ENCODE data around the gene BST1. TPM values are rescaled to one million over a fixed set of nuclear protein-coding genes. Genes with fewer than 3 reads are reported as not detected.
A peak's percentile ranks its signal among the peaks of the same experiment; 100 is the strongest.
"Not testable (repeated sequence)": the region's sequence is repeated elsewhere in the genome, so short reads cannot be mapped to it uniquely, and the experiment has no call there.

The BST1 gene
- total RNA-seq, 1 experiment from 2014 or later, result 0.69 TPM

DNA sequence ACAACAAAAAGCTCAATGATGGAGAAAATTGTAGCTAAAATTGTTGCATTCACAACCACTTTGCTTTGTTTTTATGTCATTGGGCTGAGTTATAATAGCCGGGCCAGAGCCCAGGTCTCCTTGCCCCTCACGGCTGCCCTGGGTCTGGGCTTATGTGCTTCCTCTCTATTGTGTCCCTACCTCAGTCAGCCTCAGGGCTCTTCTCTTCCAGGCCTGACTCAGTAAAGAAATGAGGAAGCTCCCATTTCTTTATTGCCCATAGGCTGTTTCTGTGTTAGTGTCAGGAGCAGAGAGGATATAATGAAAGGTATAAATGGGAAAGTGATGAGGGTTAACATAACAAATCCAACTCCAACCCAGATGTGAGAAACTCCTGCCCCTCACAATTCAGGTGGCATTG, 18.0 kb downstream of the BST1 start:
- no peak for TF ChIP-seq EZH2 (IDR thresholded peaks at IDR 0.05; ENCODE audit: low read length, unreplicated experiment)
- no peak for TF ChIP-seq EZH2phosphoT487 (IDR thresholded peaks at IDR 0.05; ENCODE audit: borderline replicate concordance, low read length)
- no peak for TF ChIP-seq CTCF (conservative IDR thresholded peaks at IDR 0.05; ENCODE audit: low read depth, low read length)
- Histone ChIP-seq H3K9ac (ENCODE audit: low read length) (no peak overlapping the region), H3K4me2 (ENCODE audit: low read length) (no peak overlapping the region), H4K20me1 (ENCODE audit: low read length) (no peaks in the 10 kb centered on the region), H3K9me3 (ENCODE audit: low read length) (no peaks in the 10 kb centered on the region), H3K36me3 (ENCODE audit: low read depth, low read length) (no peaks in the 10 kb centered on the region), H3F3A (ENCODE audit: low read length, unreplicated experiment) (no peaks in the 10 kb centered on the region), H3K9me2 (replicated peaks; ENCODE audit: low read length) (no peaks in the 10 kb centered on the region), H3K4me1 (ENCODE audit: insufficient read depth, low read length) (peaks cover 14% of the 10 kb centered on the region), H2AFZ (ENCODE audit: low read length) (no peak overlapping the region), H3K27me3 (ENCODE audit: low read length) (no peaks in the 10 kb centered on the region), H3K79me2 (ENCODE audit: low read length) (no peaks in the 10 kb centered on the region), H3K4me3 (ENCODE audit: low read length) (no peak overlapping the region), H3K27ac (ENCODE audit: low read length) (no peak overlapping the region)
- ATAC-seq, result no peak
- DNase-seq, result no peak
- BruUV-seq (replicated peaks), result no TSS peak
- ChIA-PET POLR2A (ENCODE audit: unreplicated experiment) (no interaction called here), CTCF (no interaction called here)
- intact Hi-C loops (cut with micrococcal nuclease), result no loop called here

DNA sequence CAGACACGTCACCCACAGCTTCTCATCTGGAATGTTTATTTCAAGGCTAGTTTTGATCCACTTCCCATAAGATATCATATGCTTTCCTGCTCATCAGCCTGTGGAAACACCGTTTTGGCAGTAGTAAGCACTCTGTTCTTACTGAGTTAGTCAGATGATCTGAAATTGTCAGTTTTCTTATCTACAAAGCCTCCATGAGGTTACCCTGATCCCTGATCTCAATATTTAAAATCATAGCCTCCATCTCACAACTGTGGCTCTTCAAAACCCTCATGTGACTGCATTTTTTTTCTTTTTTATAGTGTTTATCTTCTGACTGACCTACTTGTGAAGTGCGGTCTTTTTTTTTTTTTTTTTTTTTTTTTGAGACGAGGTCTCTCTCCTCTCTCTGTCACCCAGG, 22.7 kb downstream of the BST1 start:
- intact Hi-C loops (cut with micrococcal nuclease), result no loop called here
- no peaks in the 10 kb centered on the region for H3F3A ChIP-seq (ENCODE audit: low read length, unreplicated experiment)
- H3K27me3 ChIP-seq (ENCODE audit: low read length), result no peaks in the 10 kb centered on the region
- ChIA-PET POLR2A (ENCODE audit: unreplicated experiment) (no interaction called here), CTCF (no interaction called here)
- H3K9me2 ChIP-seq (replicated peaks; ENCODE audit: low read length), result no peaks in the 10 kb centered on the region
- no peak overlapping the region for H3K4me3 ChIP-seq (ENCODE audit: low read length)
- no peaks in the 10 kb centered on the region for H3K79me2 ChIP-seq (ENCODE audit: low read length)
- no TSS peak for BruUV-seq (replicated peaks)
- H3K36me3 ChIP-seq (ENCODE audit: low read depth, low read length), result no peaks in the 10 kb centered on the region
- H2AFZ ChIP-seq (ENCODE audit: low read length), result no peak overlapping the region
- no peaks in the 10 kb centered on the region for H3K9me3 ChIP-seq (ENCODE audit: low read length)
- H3K4me1 ChIP-seq (ENCODE audit: insufficient read depth, low read length), result peaks cover 5% of the 10 kb centered on the region; the same call in 1 of the 2 replicates
- no peaks in the 10 kb centered on the region for H4K20me1 ChIP-seq (ENCODE audit: low read length)
- H3K9ac ChIP-seq (ENCODE audit: low read length), result no peak overlapping the region
- DNase-seq (no peak), ATAC-seq (no peak)
- H3K4me2 ChIP-seq (ENCODE audit: low read length), result no peak overlapping the region
- TF ChIP-seq EZH2 (IDR thresholded peaks at IDR 0.05; ENCODE audit: low read length, unreplicated experiment), result no peak
- no peak for TF ChIP-seq EZH2phosphoT487 (IDR thresholded peaks at IDR 0.05; ENCODE audit: borderline replicate concordance, low read length)
- TF ChIP-seq CTCF (conservative IDR thresholded peaks at IDR 0.05; ENCODE audit: low read depth, low read length), result no peak
- no peak overlapping the region for H3K27ac ChIP-seq (ENCODE audit: low read length)

DNA sequence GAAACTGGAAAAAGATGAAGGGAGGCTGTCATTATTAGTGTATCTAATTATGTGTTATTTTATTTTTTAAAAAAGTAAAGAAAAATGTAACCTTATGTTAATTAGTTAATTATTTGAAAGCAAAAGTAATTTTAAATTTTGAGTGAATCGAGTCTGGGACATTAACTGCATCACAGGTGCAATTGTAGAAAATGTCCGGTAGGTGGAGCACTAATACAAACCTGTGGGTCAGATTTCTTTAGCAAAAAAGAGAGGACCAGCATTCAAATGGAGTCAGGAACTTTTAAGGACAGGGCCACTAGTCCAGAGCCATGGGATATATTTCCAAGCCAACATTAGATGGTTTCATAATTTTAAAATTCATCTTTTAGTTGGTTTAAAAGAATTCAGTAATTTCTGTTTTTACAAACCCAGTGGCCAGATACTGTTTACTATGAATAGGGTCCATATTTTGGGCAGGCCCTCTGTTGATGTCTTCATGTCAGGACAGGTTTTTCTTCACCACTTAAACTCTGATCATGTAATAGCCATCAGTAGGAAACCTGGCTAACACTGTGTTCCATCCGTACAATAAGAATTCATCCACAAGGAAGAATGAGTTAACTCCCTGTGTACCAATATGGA, 27.2 kb downstream of the BST1 start:
- CTCF ChIA-PET, result no interaction called here
- ATAC-seq (peak; percentile 62), DNase-seq (peak; percentile 63)

GRCh38 chr4:15733061-15733460, 30.2 kb downstream of the BST1 start:
- CTCF ChIA-PET; BruUV-seq (replicated peaks): not testable (repeated sequence)

More for the DNA sequence above, 27.2 kb downstream of the BST1 start:
- H3K9me2 ChIP-seq (replicated peaks; ENCODE audit: low read length), result no peaks in the 10 kb centered on the region
- H3F3A ChIP-seq (ENCODE audit: low read length, unreplicated experiment), result no peaks in the 10 kb centered on the region
- no peaks in the 10 kb centered on the region for H3K79me2 ChIP-seq (ENCODE audit: low read length)
- no peak overlapping the region for H2AFZ ChIP-seq (ENCODE audit: low read length)
- no peaks in the 10 kb centered on the region for H3K4me1 ChIP-seq (ENCODE audit: insufficient read depth, low read length)
- no peak overlapping the region for H3K4me2 ChIP-seq (ENCODE audit: low read length)
- H3K9ac ChIP-seq (ENCODE audit: low read length), result no peak overlapping the region
- no peaks in the 10 kb centered on the region for H3K36me3 ChIP-seq (ENCODE audit: low read depth, low read length)
- H4K20me1 ChIP-seq (ENCODE audit: low read length), result no peaks in the 10 kb centered on the region
- H3K27ac ChIP-seq (ENCODE audit: low read length), result no peak overlapping the region
- no peaks in the 10 kb centered on the region for H3K27me3 ChIP-seq (ENCODE audit: low read length)
- POLR2A ChIA-PET (ENCODE audit: unreplicated experiment), result interaction anchor here (0.7 kb wide), 1 partner anchor 72 kb away, joined by 5 read pairs; no protein-coding TSS in a partner anchor
- no peak overlapping the region for H3K4me3 ChIP-seq (ENCODE audit: low read length)
- no TSS peak for BruUV-seq (replicated peaks)
- no peaks in the 10 kb centered on the region for H3K9me3 ChIP-seq (ENCODE audit: low read length)
- intact Hi-C loops (cut with micrococcal nuclease), result loop anchor here (5.0 kb wide), 1 partner anchor 77 kb away; no protein-coding TSS in a partner anchor
- TF ChIP-seq CTCF (conservative IDR thresholded peaks at IDR 0.05; ENCODE audit: low read depth, low read length) (peak; percentile 68), EZH2 (IDR thresholded peaks at IDR 0.05; ENCODE audit: low read length, unreplicated experiment) (no peak), EZH2phosphoT487 (IDR thresholded peaks at IDR 0.05; ENCODE audit: borderline replicate concordance, low read length) (no peak)

More at GRCh38 chr4:15733061-15733460, 30.2 kb downstream of the BST1 start:
- H2AFZ ChIP-seq (ENCODE audit: low read length); H3K4me3 ChIP-seq (ENCODE audit: low read length); H3K9me2 ChIP-seq (replicated peaks; ENCODE audit: low read length); POLR2A ChIA-PET (ENCODE audit: unreplicated experiment); H3K27me3 ChIP-seq (ENCODE audit: low read length); H3K4me2 ChIP-seq (ENCODE audit: low read length); H3K27ac ChIP-seq (ENCODE audit: low read length); ATAC-seq; H3F3A ChIP-seq (ENCODE audit: low read length, unreplicated experiment); H3K9ac ChIP-seq (ENCODE audit: low read length); H4K20me1 ChIP-seq (ENCODE audit: low read length); H3K4me1 ChIP-seq (ENCODE audit: insufficient read depth, low read length); H3K79me2 ChIP-seq (ENCODE audit: low read length); DNase-seq; H3K9me3 ChIP-seq (ENCODE audit: low read length); H3K36me3 ChIP-seq (ENCODE audit: low read depth, low read length): not testable (repeated sequence)
- intact Hi-C loops (cut with micrococcal nuclease), result loop anchor here (5.0 kb wide), 1 partner anchor 74 kb away; no protein-coding TSS in a partner anchor
